ENCODE measurements around the gene FAM219B. TPM values are rescaled to one million over a fixed set of nuclear protein-coding genes. Genes with fewer than 3 reads are reported as not detected.

Gene FAM219B
- total RNA-seq, 1 experiment from 2014 or later: 64.3 TPM

DNA sequence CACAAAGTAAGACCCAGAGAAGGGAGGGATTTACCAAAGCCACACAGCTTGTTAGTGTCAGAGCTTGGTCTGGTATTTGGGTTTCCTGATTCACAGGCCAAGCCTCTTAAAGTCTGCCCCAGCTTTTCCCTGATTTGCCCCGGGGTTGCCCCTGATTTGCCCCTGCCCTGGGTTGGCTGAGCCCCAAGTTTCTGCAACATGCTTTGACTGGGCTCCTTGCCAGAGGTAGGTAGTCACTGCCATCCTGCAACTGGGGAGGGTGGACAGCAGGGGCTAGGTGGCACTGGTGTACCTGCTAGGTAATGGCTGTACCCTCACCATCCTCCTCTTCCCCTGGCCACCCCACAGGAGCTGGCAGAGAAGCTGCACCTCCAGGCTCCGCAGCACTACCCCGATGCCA lies 14.3 kb downstream of the FAM219B start:
- ChIA-PET POLR2A (interaction anchor here (0.7 kb wide), 1 partner anchor 16 kb away, joined by 6 read pairs; no protein-coding TSS in a partner anchor), CTCF (interaction anchor here (1.4 kb wide), 1 partner anchor 9 kb away, joined by 5 read pairs; no protein-coding TSS in a partner anchor), RAD21 (ENCODE audit: low non-redundant PET in 1 of 2, low total read pairs in 2 of 2, uncharacterized antibody in 2 of 2, unreplicated experiment in 2 of 2) (no interaction called here)
- Histone ChIP-seq H3K27ac (ENCODE audit: low read depth, low read length) (no peak overlapping the region), H3K9ac (ENCODE audit: low read length) (no peak overlapping the region), H3K4me1 (ENCODE audit: control insufficient read depth in 1 of 2, insufficient read depth in 2 of 2, low read length in 2 of 2) (peaks cover 11 to 42% of the 10 kb centered on the region in 2 experiments; a peak in 3 of 4 replicates), H3K4me3 (replicated peaks in 1 of 2; ENCODE audit: low read depth in 1 of 2, low read length in 2 of 2) (no peak overlapping the region), H2AFZ (ENCODE audit: low read depth, low read length, poor library complexity, severe bottlenecking) (no peak overlapping the region), H3K4me2 (ENCODE audit: low read length) (no peak overlapping the region), H3K36me3 (ENCODE audit: control insufficient read depth in 1 of 2, insufficient read depth in 2 of 2, low read length in 2 of 2) (peaks cover 5 to 25% of the 10 kb centered on the region in 2 experiments; a peak in 2 of 4 replicates), H3K9me2 (ENCODE audit: insufficient read depth) (no peaks in the 10 kb centered on the region), H3K9me3 (ENCODE audit: control insufficient read depth in 1 of 2, insufficient read depth in 1 of 2, low read depth in 1 of 2, low read length in 2 of 2) (no peaks in the 10 kb centered on the region), H3K27me3 (ENCODE audit: insufficient read depth, low read length) (no peaks in the 10 kb centered on the region), H4K20me1 (ENCODE audit: insufficient read depth) (no peaks in the 10 kb centered on the region), H3K79me2 (ENCODE audit: insufficient read depth, low read length) (peaks cover 16% of the 10 kb centered on the region; the same call in 1 of the 2 replicates)
- intact Hi-C loops (cut with micrococcal nuclease): no loop called here
- no TSS peak for BruUV-seq (replicated peaks)
- ATAC-seq (no peak), DNase-seq (ENCODE audit: low read depth, low spot score) (no peak)
- TF ChIP-seq CEBPB (IDR thresholded peaks at IDR 0.05; ENCODE audit: low read depth): no peak

DNA sequence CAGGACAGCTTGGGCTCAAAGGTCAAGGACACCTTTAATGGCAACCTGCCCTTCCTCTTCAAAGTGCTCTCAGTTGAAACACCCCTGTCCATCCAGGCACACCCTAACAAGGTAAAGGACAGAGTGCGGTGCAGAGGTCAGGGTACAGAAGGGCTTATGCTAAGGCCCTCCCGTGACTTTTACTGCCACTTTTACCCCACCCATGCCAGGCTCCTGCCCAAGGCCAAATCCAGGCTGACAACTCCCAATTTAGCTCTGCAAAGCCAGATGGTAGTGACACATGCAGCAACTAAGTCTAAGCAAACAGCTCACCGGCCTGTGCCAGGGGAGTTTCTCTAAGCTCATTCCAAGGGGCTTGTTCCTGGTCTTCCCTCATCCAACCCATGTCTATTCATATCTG lies 15.2 kb downstream of the FAM219B start:
- ChIA-PET POLR2A (interaction anchor here (0.7 kb wide), 1 partner anchor 17 kb away, joined by 6 read pairs; no protein-coding TSS in a partner anchor), CTCF (no interaction called here), RAD21 (ENCODE audit: low non-redundant PET in 1 of 2, low total read pairs in 2 of 2, uncharacterized antibody in 2 of 2, unreplicated experiment in 2 of 2) (no interaction called here)
- no peaks in the 10 kb centered on the region for H3K9me3 ChIP-seq (ENCODE audit: control insufficient read depth in 1 of 2, insufficient read depth in 1 of 2, low read depth in 1 of 2, low read length in 2 of 2)
- H4K20me1 ChIP-seq (ENCODE audit: insufficient read depth): no peaks in the 10 kb centered on the region
- no peak overlapping the region for H2AFZ ChIP-seq (ENCODE audit: low read depth, low read length, poor library complexity, severe bottlenecking)
- H3K9ac ChIP-seq (ENCODE audit: low read length): no peak overlapping the region
- no peak for DNase-seq (ENCODE audit: low read depth, low spot score)
- peaks cover 5 to 23% of the 10 kb centered on the region in 2 experiments; a peak in 2 of 4 replicates for H3K36me3 ChIP-seq (ENCODE audit: control insufficient read depth in 1 of 2, insufficient read depth in 2 of 2, low read length in 2 of 2)
- no peaks in the 10 kb centered on the region for H3K27me3 ChIP-seq (ENCODE audit: insufficient read depth, low read length)
- no TSS peak for BruUV-seq (replicated peaks)
- H3K9me2 ChIP-seq (ENCODE audit: insufficient read depth): no peaks in the 10 kb centered on the region
- H3K4me3 ChIP-seq (replicated peaks in 1 of 2; ENCODE audit: low read depth in 1 of 2, low read length in 2 of 2): no peak overlapping the region
- peaks cover 11 to 42% of the 10 kb centered on the region in 2 experiments; a peak in 3 of 4 replicates for H3K4me1 ChIP-seq (ENCODE audit: control insufficient read depth in 1 of 2, insufficient read depth in 2 of 2, low read length in 2 of 2)
- intact Hi-C loops (cut with micrococcal nuclease): no loop called here
- H3K4me2 ChIP-seq (ENCODE audit: low read length): 0 out of 2 replicates have a peak overlapping the region, but pooled peaks have one; percentile 86
- TF ChIP-seq FOSL1 (IDR thresholded peaks at IDR 0.05; ENCODE audit: low read depth) (no peak), POLR2A (IDR thresholded peaks at IDR 0.05; ENCODE audit: borderline replicate concordance, extremely low read depth, insufficient read depth, insufficient read length) (no peak), ZNF274 (IDR thresholded peaks at IDR 0.05; ENCODE audit: low read depth, low read length) (no peak), YY1 (IDR thresholded peaks at IDR 0.05; ENCODE audit: extremely low read depth, insufficient replicate concordance, low read depth, low read length) (no peak), EZH2phosphoT487 (IDR thresholded peaks at IDR 0.05; ENCODE audit: borderline replicate concordance) (no peak), EGR1 (IDR thresholded peaks at IDR 0.05; ENCODE audit: low read depth) (no peak), SIN3A (IDR thresholded peaks at IDR 0.05; ENCODE audit: low read depth) (no peak), CBX3 (IDR thresholded peaks at IDR 0.05; ENCODE audit: low read depth) (no peak), SRF (IDR thresholded peaks at IDR 0.05; ENCODE audit: low read depth) (no peak)
- TF ChIP-seq, protein P1, sequence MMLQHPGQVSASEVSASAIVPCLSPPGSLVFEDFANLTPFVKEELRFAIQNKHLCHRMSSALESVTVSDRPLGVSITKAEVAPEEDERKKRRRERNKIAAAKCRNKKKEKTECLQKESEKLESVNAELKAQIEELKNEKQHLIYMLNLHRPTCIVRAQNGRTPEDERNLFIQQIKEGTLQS (IDR thresholded peaks at IDR 0.05): no peak
- TF ChIP-seq, protein P2, sequence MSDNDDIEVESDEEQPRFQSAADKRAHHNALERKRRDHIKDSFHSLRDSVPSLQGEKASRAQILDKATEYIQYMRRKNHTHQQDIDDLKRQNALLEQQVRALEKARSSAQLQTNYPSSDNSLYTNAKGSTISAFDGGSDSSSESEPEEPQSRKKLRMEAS (IDR thresholded peaks at IDR 0.05): no peak
- TF ChIP-seq, protein P3, sequence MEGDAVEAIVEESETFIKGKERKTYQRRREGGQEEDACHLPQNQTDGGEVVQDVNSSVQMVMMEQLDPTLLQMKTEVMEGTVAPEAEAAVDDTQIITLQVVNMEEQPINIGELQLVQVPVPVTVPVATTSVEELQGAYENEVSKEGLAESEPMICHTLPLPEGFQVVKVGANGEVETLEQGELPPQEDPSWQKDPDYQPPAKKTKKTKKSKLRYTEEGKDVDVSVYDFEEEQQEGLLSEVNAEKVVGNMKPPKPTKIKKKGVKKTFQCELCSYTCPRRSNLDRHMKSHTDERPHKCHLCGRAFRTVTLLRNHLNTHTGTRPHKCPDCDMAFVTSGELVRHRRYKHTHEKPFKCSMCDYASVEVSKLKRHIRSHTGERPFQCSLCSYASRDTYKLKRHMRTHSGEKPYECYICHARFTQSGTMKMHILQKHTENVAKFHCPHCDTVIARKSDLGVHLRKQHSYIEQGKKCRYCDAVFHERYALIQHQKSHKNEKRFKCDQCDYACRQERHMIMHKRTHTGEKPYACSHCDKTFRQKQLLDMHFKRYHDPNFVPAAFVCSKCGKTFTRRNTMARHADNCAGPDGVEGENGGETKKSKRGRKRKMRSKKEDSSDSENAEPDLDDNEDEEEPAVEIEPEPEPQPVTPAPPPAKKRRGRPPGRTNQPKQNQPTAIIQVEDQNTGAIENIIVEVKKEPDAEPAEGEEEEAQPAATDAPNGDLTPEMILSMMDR (IDR thresholded peaks at IDR 0.05 in 2 of 3, conservative IDR thresholded peaks at IDR 0.05 in 1 of 3; ENCODE audit: borderline replicate concordance in 1 of 3, insufficient read depth in 1 of 3, low read depth in 2 of 3, low read length in 2 of 3): no peak
- peaks cover 16% of the 10 kb centered on the region; the same call in 1 of the 2 replicates for H3K79me2 ChIP-seq (ENCODE audit: insufficient read depth, low read length)
- H3K27ac ChIP-seq (ENCODE audit: low read depth, low read length): no peak overlapping the region
- no peak for ATAC-seq

Data from HCT116 (cell line).